NCI-H69 (cell line): ENCODE data around the gene MAU2.

Source experiments
- DNase-seq: peaks from one replicate; lab custom pipeline; 2025; lab: John Stamatoyannopoulos, UW

Gene MAU2

GRCh38 chr19:19306191-19306590 lies 14.4 kb upstream of the MAU2 start:
- DNase-seq: no peak

- DNase-seq: no peak
These were observed 12.3 kb upstream of the MAU2 start for GRCh38 chr19:19308373-19308772.

GRCh38 chr19:19315444-19315843 lies 5.2 kb upstream of the MAU2 start:
- no peak for DNase-seq

GRCh38 chr19:19316082-19316481 lies 4.5 kb upstream of the MAU2 start:
- no peak for DNase-seq

GRCh38 chr19:19319732-19320360 lies 783 bp upstream of the MAU2 start:
- peak; percentile 46 for DNase-seq

- peak; percentile 38 for DNase-seq
These were observed 530 bp downstream of the MAU2 start for GRCh38 chr19:19321141-19321577.

- DNase-seq: no peak
These were observed 3.6 kb downstream of the MAU2 start for GRCh38 chr19:19324059-19324770.

- no peak for DNase-seq
These were observed 7.0 kb downstream of the MAU2 start for GRCh38 chr19:19327672-19328071.

- DNase-seq: no peak
These were observed 8.5 kb downstream of the MAU2 start for GRCh38 chr19:19329126-19329525.

- DNase-seq: no peak
These were observed 13.7 kb downstream of the MAU2 start for GRCh38 chr19:19334063-19334988.

GRCh38 chr19:19334989-19335344 lies 14.3 kb downstream of the MAU2 start:
- DNase-seq: no peak

- DNase-seq: no peak
These were observed 15.0 kb downstream of the MAU2 start for GRCh38 chr19:19335408-19336158.

GRCh38 chr19:19336597-19336996 lies 16.0 kb downstream of the MAU2 start:
- DNase-seq: no peak

- no peak for DNase-seq
These were observed 16.5 kb downstream of the MAU2 start for GRCh38 chr19:19337120-19337519.

- DNase-seq: no peak
These were observed 17.5 kb downstream of the MAU2 start for GRCh38 chr19:19338082-19338481.

- DNase-seq: no peak
These were observed 20.4 kb downstream of the MAU2 start for GRCh38 chr19:19341026-19341425.

- peak; percentile 58 for DNase-seq
These were observed 21.7 kb downstream of the MAU2 start for GRCh38 chr19:19342086-19343015.

- DNase-seq: no peak
These were observed 22.4 kb downstream of the MAU2 start for GRCh38 chr19:19343016-19343362.

GRCh38 chr19:19343762-19344161 lies 23.1 kb downstream of the MAU2 start:
- DNase-seq: no peak

- DNase-seq: no peak
These were observed 24.6 kb downstream of the MAU2 start for GRCh38 chr19:19345232-19345631.

GRCh38 chr19:19345970-19346369 lies 25.3 kb downstream of the MAU2 start:
- no peak for DNase-seq
